GM23338 (cell line): ENCODE data around the gene SRGAP1. TPM values are rescaled to one million over a fixed set of nuclear protein-coding genes. Genes with fewer than 3 reads are reported as not detected.

Source experiments
- ATAC-seq: fragments of 200-7000 bp; cut with Tn5 transposase; 3 replicates; pipeline ENCODE4 v1.9.1; 2020
- DNase-seq: peaks from one replicate; pipeline ENCODE4 v3.0.0-alpha.2; 2015; ENCODE audit warnings: low spot score
- H2AFZ ChIP-seq: fragments of 200-600 bp; sonication (generic); 2 replicates; pipeline ENCODE4 v1.8.0; 2016; ENCODE audit warnings: antibody characterized with exemption, mild to moderate bottlenecking, moderate library complexity
- H3F3A ChIP-seq: fragments of 200-600 bp; sonication (generic); replicated peaks from 2 replicates; pipeline ENCODE4 v1.8.0; 2017; ENCODE audit warnings: antibody characterized with exemption, mixed run types, low read depth
- H3K27ac ChIP-seq: fragments of 200-600 bp; sonication (generic); 2 replicates; pipeline ENCODE4 v1.6.1; 2016; ENCODE audit warnings: low read depth
- H3K27me3 ChIP-seq: fragments of 200-600 bp; sonication (generic); 2 replicates; pipeline ENCODE4 v1.8.0; 2016; ENCODE audit warnings: mild to moderate bottlenecking, mixed run types, moderate library complexity; ENCODE audit not compliant: insufficient read depth
- H3K36me3 ChIP-seq: fragments of 200-600 bp; sonication (generic); 2 replicates; pipeline ENCODE4 v1.8.0; 2016; ENCODE audit warnings: mild to moderate bottlenecking; ENCODE audit not compliant: insufficient read depth
- H3K4me1 ChIP-seq: fragments of 200-600 bp; sonication (generic); 2 replicates; pipeline ENCODE4 v1.8.0; 2016; ENCODE audit warnings: mild to moderate bottlenecking, moderate library complexity; ENCODE audit not compliant: insufficient read depth
- H3K4me2 ChIP-seq: fragments of 200-600 bp; sonication (generic); 2 replicates; pipeline ENCODE4 v1.7.1; 2017; ENCODE audit warnings: mixed run types
- H3K4me3 ChIP-seq: fragments of 200-600 bp; sonication (generic); 2 replicates; pipeline ENCODE4 v1.6.1; 2016; ENCODE audit warnings: mixed run types
- H3K79me2 ChIP-seq: fragments of 200-600 bp; sonication (generic); replicated peaks from 2 replicates; pipeline ENCODE4 v1.8.0; 2017; ENCODE audit warnings: mild to moderate bottlenecking; ENCODE audit not compliant: insufficient read depth
- H3K9me2 ChIP-seq: fragments of 200-600 bp; sonication (generic); 2 replicates; pipeline ENCODE4 v1.8.0; 2017; ENCODE audit not compliant: insufficient read depth
- H4K20me1 ChIP-seq: fragments of 200-600 bp; sonication (generic); replicated peaks from 2 replicates; pipeline ENCODE4 v1.8.0; 2017; ENCODE audit warnings: mild to moderate bottlenecking; ENCODE audit not compliant: insufficient read depth
- H3K27ac Mint-ChIP-seq: 2 replicates; pipeline ENCODE4 v1.8.0; 2020; ENCODE audit warnings: inconsistent platforms, mild to moderate bottlenecking, moderate library complexity, mixed read lengths
- H3K27me3 Mint-ChIP-seq: 3 replicates; pipeline ENCODE4 v1.8.0; 2022; ENCODE audit warnings: low read depth, mild to moderate bottlenecking, moderate library complexity, mixed read lengths, inconsistent platforms; ENCODE audit not compliant: insufficient read depth, poor library complexity
- H3K36me3 Mint-ChIP-seq: 3 replicates; pipeline ENCODE4 v1.8.0; 2021; ENCODE audit warnings: low read depth, mild to moderate bottlenecking, inconsistent platforms, moderate library complexity, mixed read lengths
- H3K4me1 Mint-ChIP-seq: 3 replicates; pipeline ENCODE4 v1.8.0; 2020; ENCODE audit warnings: mild to moderate bottlenecking, inconsistent platforms, mixed read lengths
- H3K4me3 Mint-ChIP-seq: 3 replicates; pipeline ENCODE4 v1.8.0; 2021; ENCODE audit warnings: moderate library complexity, mild to moderate bottlenecking, inconsistent platforms, mixed read lengths
- H3K9me3 Mint-ChIP-seq: 3 replicates; pipeline ENCODE4 v1.8.0; 2020; ENCODE audit warnings: moderate library complexity, mild to moderate bottlenecking, inconsistent platforms, mixed read lengths
- CREB1 ChIP-seq: fragments of 250-450 bp; sonication (Bioruptor Pico); IDR thresholded peaks from 2 replicates; pipeline ENCODE4 v1.5.0; 2020; ENCODE audit warnings: low read depth, mild to moderate bottlenecking, moderate library complexity
- ETS1 ChIP-seq: IDR thresholded peaks from 2 replicates; pipeline ENCODE4 v1.6.1; 2016; ENCODE audit warnings: antibody characterized with exemption
- EZH2 ChIP-seq: fragments of 200-600 bp; sonication (generic); IDR thresholded peaks from one replicate; pipeline ENCODE4 v1.8.0; 2017; ENCODE audit warnings: antibody characterized with exemption, mild to moderate bottlenecking, low read depth; ENCODE audit not compliant: unreplicated experiment
- NANOG ChIP-seq: IDR thresholded peaks from 2 replicates; pipeline ENCODE4 v1.6.1; 2016; ENCODE audit warnings: antibody characterized with exemption, borderline replicate concordance
- POLR2AphosphoS5 ChIP-seq: IDR thresholded peaks from 2 replicates; pipeline ENCODE4 v1.6.1; 2016; ENCODE audit warnings: antibody characterized with exemption, low read depth
- REST ChIP-seq: IDR thresholded peaks from one replicate; pipeline ENCODE4 v1.6.1; 2018; ENCODE audit warnings: antibody characterized with exemption; ENCODE audit not compliant: unreplicated experiment
- STAT1 ChIP-seq: IDR thresholded peaks from one replicate; pipeline ENCODE4 v1.6.1; 2016; ENCODE audit warnings: antibody characterized with exemption; ENCODE audit not compliant: unreplicated experiment
- polyA plus RNA-seq: library from polyadenylated mRNA; unstranded; fragments of >200 nt; fragmentation: Nextera tagmentation; extraction: Ambion mirVana; gene quantifications from 2 replicates; pipeline ENCODE4 v1.2.1, GENCODE V29; 2016
- total RNA-seq: library from RNA; depleted of rRNA; stranded (reverse); fragments of >200 nt; shearing (Covaris generic); gene quantifications from 2 replicates; pipeline ENCODE4 v1.2.3, GENCODE V29; 2014

The SRGAP1 gene
- total and polyA plus RNA-seq, 2 experiments from 2014 or later: 6.1 to 8.1 TPM

GRCh38 chr12:63836046-63836445 lies 8.5 kb upstream of the SRGAP1 start:
- H3K27ac ChIP-seq: no peak overlapping the region
- no peaks in the 10 kb centered on the region; the same call in 1 of the 2 replicates for H3K9me2 ChIP-seq
- Mint-ChIP-seq H3K27ac (no peak overlapping the region), H3K27me3 (peaks cover 2% of the 10 kb centered on the region), H3K4me1 (peaks cover 2% of the 10 kb centered on the region; the same call in 2 of the 3 replicates), H3K9me3 (0 out of 3 replicates have a peak, but pooled peaks cover 2% of the 10 kb centered on the region), H3K4me3 (no peak overlapping the region), H3K36me3 (no peaks in the 10 kb centered on the region)
- H3K36me3 ChIP-seq: no peaks in the 10 kb centered on the region
- no peaks in the 10 kb centered on the region for H3F3A ChIP-seq
- DNase-seq (no peak), ATAC-seq (no peak)
- no peaks in the 10 kb centered on the region for H3K27me3 ChIP-seq
- TF ChIP-seq REST (no peak), STAT1 (no peak), EZH2 (no peak), POLR2AphosphoS5 (no peak), ETS1 (no peak), CREB1 (no peak)
- no peak overlapping the region for H3K4me2 ChIP-seq
- no peak overlapping the region for H3K4me3 ChIP-seq
- no peaks in the 10 kb centered on the region; the same call in 1 of the 2 replicates for H3K4me1 ChIP-seq
- H3K79me2 ChIP-seq: no peaks in the 10 kb centered on the region
- no peak overlapping the region for H2AFZ ChIP-seq
- H4K20me1 ChIP-seq: no peaks in the 10 kb centered on the region

GRCh38 chr12:63836936-63837335 lies 7.6 kb upstream of the SRGAP1 start:
- no peak overlapping the region for H3K4me2 ChIP-seq
- H2AFZ ChIP-seq: no peak overlapping the region
- no peaks in the 10 kb centered on the region; the same call in 1 of the 2 replicates for H3K4me1 ChIP-seq
- no peaks in the 10 kb centered on the region for H3F3A ChIP-seq
- no peak for DNase-seq
- no peaks in the 10 kb centered on the region for H4K20me1 ChIP-seq
- no peaks in the 10 kb centered on the region for H3K36me3 ChIP-seq
- Mint-ChIP-seq H3K27ac (no peak overlapping the region), H3K36me3 (no peaks in the 10 kb centered on the region), H3K4me3 (no peak overlapping the region), H3K9me3 (no peaks in the 10 kb centered on the region), H3K27me3 (peaks cover 2% of the 10 kb centered on the region), H3K4me1 (peaks cover 2% of the 10 kb centered on the region; the same call in 2 of the 3 replicates)
- H3K9me2 ChIP-seq: no peaks in the 10 kb centered on the region; the same call in 1 of the 2 replicates
- H3K4me3 ChIP-seq: no peak overlapping the region
- TF ChIP-seq ETS1 (no peak), NANOG (no peak), STAT1 (no peak)
- ATAC-seq: no peak
- no peaks in the 10 kb centered on the region for H3K79me2 ChIP-seq
- H3K27ac ChIP-seq: no peak overlapping the region
- no peaks in the 10 kb centered on the region for H3K27me3 ChIP-seq
